HEK293 (cell line): ENCODE measurements around the gene TP53I11.

ENCODE experiments used
- CTCF ChIA-PET: fragments of 350-600 bp; formaldehyde crosslinking; extraction: SDS; loops from one replicate; lab custom pipeline; 2021; ENCODE audit warnings: antibody characterized with exemption; lab: Yijun Ruan, JAX
- POLR2A ChIA-PET: fragments of 300-600 bp; formaldehyde crosslinking; extraction: SDS; loops from one replicate; lab custom pipeline; 2020; ENCODE audit warnings: antibody characterized with exemption, inconsistent platforms; lab: Yijun Ruan, JAX
- H3K27ac ChIP-seq: fragments of 200-500 bp; sonication (Bioruptor generic); 2 replicates; pipeline ENCODE4 v1.5.1; 2014; ENCODE audit warnings: low read depth, low read length, control low read depth, inconsistent platforms; ENCODE audit errors: extremely low read depth
- H3K36me3 ChIP-seq, 2 experiments: fragments of 200-500 bp in 1 of 2; sonication (Bioruptor generic) in 1 of 2; 1 replicate in 1 of 2; 2 replicates in 1 of 2; pipeline ENCODE4 v1.5.1; 2014 to 2017; ENCODE audit warnings: inconsistent platforms in 2 of 2, low read length in 2 of 2; ENCODE audit not compliant: control insufficient read depth in 2 of 2, insufficient read depth in 1 of 2
- H3K4me1 ChIP-seq: fragments of 200-500 bp; sonication (Bioruptor generic); 2 replicates; pipeline ENCODE4 v1.5.1; 2014; ENCODE audit warnings: mild to moderate bottlenecking, low read length, inconsistent platforms; ENCODE audit not compliant: control insufficient read depth, insufficient read depth
- H3K4me3 ChIP-seq: 2 replicates; pipeline ENCODE4 v1.5.1; 2011; ENCODE audit warnings: low read depth, mild to moderate bottlenecking, control low read depth, low read length, moderate library complexity
- H3K9me3 ChIP-seq: fragments of 200-500 bp; sonication (Bioruptor generic); 2 replicates; pipeline ENCODE4 v1.5.1; 2014; ENCODE audit warnings: low read depth, low read length, inconsistent platforms; ENCODE audit not compliant: control insufficient read depth, insufficient read depth
- GLIS1 ChIP-seq: fragments of 450-650 bp; formaldehyde crosslinking; IDR thresholded peaks from 2 replicates; pipeline ENCODE4 v1.5.1; 2016; ENCODE audit warnings: missing biosample characterization, missing genetic modification characterization
- GLIS2 ChIP-seq: fragments of 450-650 bp; formaldehyde crosslinking; IDR thresholded peaks from 2 replicates; pipeline ENCODE4 v1.5.1; 2016; ENCODE audit warnings: missing biosample characterization, missing genetic modification characterization
- KLF10 ChIP-seq: fragments of 450-650 bp; IDR thresholded peaks from 2 replicates; pipeline ENCODE4 v1.5.1; 2018; ENCODE audit warnings: missing biosample characterization, mild to moderate bottlenecking, missing genetic modification characterization
- KLF8 ChIP-seq: fragments of 450-650 bp; formaldehyde crosslinking; IDR thresholded peaks from 2 replicates; pipeline ENCODE4 v1.5.1; 2016; ENCODE audit warnings: missing biosample characterization, missing genetic modification characterization
- MZF1 ChIP-seq: fragments of 450-650 bp; formaldehyde crosslinking; IDR thresholded peaks from 2 replicates; pipeline ENCODE4 v1.5.1; 2017; ENCODE audit warnings: missing biosample characterization, missing genetic modification characterization, borderline replicate concordance
- SP2 ChIP-seq: fragments of 450-650 bp; formaldehyde crosslinking; IDR thresholded peaks from 2 replicates; pipeline ENCODE4 v1.5.1; 2016; ENCODE audit warnings: missing biosample characterization, missing genetic modification characterization
- ZBTB48 ChIP-seq: fragments of 450-650 bp; formaldehyde crosslinking; IDR thresholded peaks from 2 replicates; pipeline ENCODE4 v1.5.1; 2016; ENCODE audit warnings: missing biosample characterization, missing genetic modification characterization
- ZIC2 ChIP-seq: fragments of 450-650 bp; formaldehyde crosslinking; IDR thresholded peaks from 2 replicates; pipeline ENCODE4 v1.5.1; 2016; ENCODE audit warnings: missing biosample characterization, missing genetic modification characterization
- ZNF2 ChIP-seq: fragments of 450-650 bp; formaldehyde crosslinking; IDR thresholded peaks from 2 replicates; pipeline ENCODE4 v1.5.1; 2016; ENCODE audit warnings: missing biosample characterization, missing genetic modification characterization
- ZNF391 ChIP-seq: fragments of 450-650 bp; formaldehyde crosslinking; IDR thresholded peaks from 2 replicates; pipeline ENCODE4 v1.5.1; 2016; ENCODE audit warnings: low read depth, missing biosample characterization, missing genetic modification characterization, borderline replicate concordance
- ZNF654 ChIP-seq: fragments of 450-650 bp; formaldehyde crosslinking; IDR thresholded peaks from 2 replicates; pipeline ENCODE4 v1.5.1; 2016; ENCODE audit warnings: low read depth, missing biosample characterization, missing genetic modification characterization
- ZNF707 ChIP-seq: fragments of 450-650 bp; formaldehyde crosslinking; IDR thresholded peaks from 2 replicates; pipeline ENCODE4 v1.5.1; 2016; ENCODE audit warnings: missing biosample characterization, missing genetic modification characterization
- TF ChIP-seq, protein P1 (sequence below): fragments of 450-650 bp; formaldehyde crosslinking; IDR thresholded peaks from 2 replicates; pipeline ENCODE4 v1.5.1; 2016; ENCODE audit warnings: missing biosample characterization, missing genetic modification characterization
- TF ChIP-seq, protein P2 (sequence below): fragments of 450-650 bp; IDR thresholded peaks from 2 replicates; pipeline ENCODE4 v1.5.1; 2018; ENCODE audit warnings: missing biosample characterization, mild to moderate bottlenecking, missing genetic modification characterization
- TF ChIP-seq, protein P3 (sequence below): fragments of 450-650 bp; formaldehyde crosslinking; IDR thresholded peaks from 2 replicates; pipeline ENCODE4 v1.5.1; 2017; ENCODE audit warnings: missing biosample characterization, missing genetic modification characterization

The TP53I11 gene

GRCh38 chr11:44899959-44900358, 50.7 kb downstream of the TP53I11 start:
- ChIA-PET CTCF (interaction anchor here (1.1 to 1.8 kb wide), 3 partner anchors 11 to 339 kb away, joined by 3 to 9 read pairs (median 5); no protein-coding TSS in a partner anchor), POLR2A (no interaction called here)
- H3K27ac ChIP-seq = no peak overlapping the region

GRCh38 chr11:44893846-44894617, 56.7 kb downstream of the TP53I11 start:
- ChIA-PET POLR2A (no interaction called here), CTCF (interaction anchor here (0.5 to 5.7 kb wide), 47 partner anchors 8 to 859 kb away, joined by 3 to 58 read pairs (median 4); partner anchors contain the start of gene TSPAN18)
- H3K36me3 ChIP-seq = no peaks in the 10 kb centered on the region
- no peak overlapping the region for H3K4me3 ChIP-seq
- TF ChIP-seq ZNF2 (tag by site-specific recombination) (0 out of 2 replicates have a peak, but pooled peaks have one; percentile 70), KLF8 (tag by site-specific recombination) (no peak), GLIS2 (tag by site-specific recombination) (peak; percentile 19; the same call in 1 of the 2 replicates), ZBTB48 (tag by site-specific recombination) (peak; percentile 36; the same call in 1 of the 2 replicates), MZF1 (tag by site-specific recombination) (peak; percentile 92), GLIS1 (tag by site-specific recombination) (peak; percentile 64; the same call in 1 of the 2 replicates), ZIC2 (tag by site-specific recombination) (no peak), ZNF391 (no peak), ZNF654 (tag by site-specific recombination) (peak; percentile 82)
- TF ChIP-seq, protein P1, sequence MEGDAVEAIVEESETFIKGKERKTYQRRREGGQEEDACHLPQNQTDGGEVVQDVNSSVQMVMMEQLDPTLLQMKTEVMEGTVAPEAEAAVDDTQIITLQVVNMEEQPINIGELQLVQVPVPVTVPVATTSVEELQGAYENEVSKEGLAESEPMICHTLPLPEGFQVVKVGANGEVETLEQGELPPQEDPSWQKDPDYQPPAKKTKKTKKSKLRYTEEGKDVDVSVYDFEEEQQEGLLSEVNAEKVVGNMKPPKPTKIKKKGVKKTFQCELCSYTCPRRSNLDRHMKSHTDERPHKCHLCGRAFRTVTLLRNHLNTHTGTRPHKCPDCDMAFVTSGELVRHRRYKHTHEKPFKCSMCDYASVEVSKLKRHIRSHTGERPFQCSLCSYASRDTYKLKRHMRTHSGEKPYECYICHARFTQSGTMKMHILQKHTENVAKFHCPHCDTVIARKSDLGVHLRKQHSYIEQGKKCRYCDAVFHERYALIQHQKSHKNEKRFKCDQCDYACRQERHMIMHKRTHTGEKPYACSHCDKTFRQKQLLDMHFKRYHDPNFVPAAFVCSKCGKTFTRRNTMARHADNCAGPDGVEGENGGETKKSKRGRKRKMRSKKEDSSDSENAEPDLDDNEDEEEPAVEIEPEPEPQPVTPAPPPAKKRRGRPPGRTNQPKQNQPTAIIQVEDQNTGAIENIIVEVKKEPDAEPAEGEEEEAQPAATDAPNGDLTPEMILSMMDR (tag by site-specific recombination) = peak; percentile 76
- TF ChIP-seq, protein P2, sequence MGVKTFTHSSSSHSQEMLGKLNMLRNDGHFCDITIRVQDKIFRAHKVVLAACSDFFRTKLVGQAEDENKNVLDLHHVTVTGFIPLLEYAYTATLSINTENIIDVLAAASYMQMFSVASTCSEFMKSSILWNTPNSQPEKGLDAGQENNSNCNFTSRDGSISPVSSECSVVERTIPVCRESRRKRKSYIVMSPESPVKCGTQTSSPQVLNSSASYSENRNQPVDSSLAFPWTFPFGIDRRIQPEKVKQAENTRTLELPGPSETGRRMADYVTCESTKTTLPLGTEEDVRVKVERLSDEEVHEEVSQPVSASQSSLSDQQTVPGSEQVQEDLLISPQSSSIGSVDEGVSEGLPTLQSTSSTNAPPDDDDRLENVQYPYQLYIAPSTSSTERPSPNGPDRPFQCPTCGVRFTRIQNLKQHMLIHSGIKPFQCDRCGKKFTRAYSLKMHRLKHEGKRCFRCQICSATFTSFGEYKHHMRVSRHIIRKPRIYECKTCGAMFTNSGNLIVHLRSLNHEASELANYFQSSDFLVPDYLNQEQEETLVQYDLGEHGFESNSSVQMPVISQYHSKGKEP (tag by site-specific recombination) = no peak
- TF ChIP-seq, protein P3, sequence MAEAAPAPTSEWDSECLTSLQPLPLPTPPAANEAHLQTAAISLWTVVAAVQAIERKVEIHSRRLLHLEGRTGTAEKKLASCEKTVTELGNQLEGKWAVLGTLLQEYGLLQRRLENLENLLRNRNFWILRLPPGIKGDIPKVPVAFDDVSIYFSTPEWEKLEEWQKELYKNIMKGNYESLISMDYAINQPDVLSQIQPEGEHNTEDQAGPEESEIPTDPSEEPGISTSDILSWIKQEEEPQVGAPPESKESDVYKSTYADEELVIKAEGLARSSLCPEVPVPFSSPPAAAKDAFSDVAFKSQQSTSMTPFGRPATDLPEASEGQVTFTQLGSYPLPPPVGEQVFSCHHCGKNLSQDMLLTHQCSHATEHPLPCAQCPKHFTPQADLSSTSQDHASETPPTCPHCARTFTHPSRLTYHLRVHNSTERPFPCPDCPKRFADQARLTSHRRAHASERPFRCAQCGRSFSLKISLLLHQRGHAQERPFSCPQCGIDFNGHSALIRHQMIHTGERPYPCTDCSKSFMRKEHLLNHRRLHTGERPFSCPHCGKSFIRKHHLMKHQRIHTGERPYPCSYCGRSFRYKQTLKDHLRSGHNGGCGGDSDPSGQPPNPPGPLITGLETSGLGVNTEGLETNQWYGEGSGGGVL (tag by site-specific recombination) = no peak
- no peaks in the 10 kb centered on the region for H3K9me3 ChIP-seq
- H3K4me1 ChIP-seq = no peaks in the 10 kb centered on the region
- no peak overlapping the region for H3K27ac ChIP-seq

More at GRCh38 chr11:44899959-44900358, 50.7 kb downstream of the TP53I11 start:
- TF ChIP-seq ZNF2 (tag by site-specific recombination) (no peak), KLF10 (0 out of 2 replicates have a peak, but pooled peaks have one; percentile 23), ZNF707 (tag by site-specific recombination) (no peak), SP2 (tag by site-specific recombination) (peak; percentile 20; the same call in 1 of the 2 replicates)
- TF ChIP-seq, all 188 proteins: peak for 2
- no peaks in the 10 kb centered on the region for H3K9me3 ChIP-seq
- no peaks in the 10 kb centered on the region for H3K4me1 ChIP-seq
- H3K36me3 ChIP-seq = no peaks in the 10 kb centered on the region
- H3K4me3 ChIP-seq = no peak overlapping the region
